ENCODE data around the gene PLPPR2. TPM values are rescaled to one million over a fixed set of nuclear protein-coding genes. Genes with fewer than 3 reads are reported as not detected.
"Not testable (repeated sequence)": the region's sequence is repeated elsewhere in the genome, so short reads cannot be mapped to it uniquely, and the experiment has no call there.

PLPPR2 gene
- total and polyA plus RNA-seq, 8 donors, result 19.5 to 36.3 (median 25.4) TPM

DNA sequence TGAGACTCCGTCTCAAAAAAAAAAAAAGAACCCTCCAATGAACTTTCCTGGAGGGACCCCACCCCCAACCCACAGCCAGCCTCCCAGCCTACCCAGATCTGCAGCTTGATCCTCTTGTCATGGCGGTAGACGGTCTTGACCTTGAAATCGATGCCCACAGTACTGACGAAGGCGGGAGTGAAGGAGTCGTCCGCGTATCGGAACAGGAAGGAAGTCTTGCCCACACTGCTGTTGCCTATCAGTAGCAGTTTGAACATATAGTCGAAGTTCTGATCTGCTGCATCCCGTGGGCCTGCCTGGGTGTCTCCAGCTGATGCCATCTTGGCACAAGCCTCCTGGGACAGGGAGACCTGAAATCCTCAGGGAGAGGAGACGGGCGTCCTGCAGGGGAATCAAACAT, 18.2 kb upstream of the PLPPR2 start:
- Histone ChIP-seq H3K27me3 (no peaks in the 10 kb centered on the region), H3K27ac (peak overlapping the region in 1 of 2 donors; percentile 80), H3K9me3 (no peaks in the 10 kb centered on the region), H3K4me1 (peaks cover 6 to 34% of the 10 kb centered on the region in 2 donors), H3K36me3 (peaks cover 0 to 53% of the 10 kb centered on the region in 2 donors), H3K4me3 (peak overlapping the region in 1 of 2 donors; percentile 80)
- intact Hi-C loops (cut with DNase I), result no loop called here
- ATAC-seq, result no peak
- TF ChIP-seq, protein P1, sequence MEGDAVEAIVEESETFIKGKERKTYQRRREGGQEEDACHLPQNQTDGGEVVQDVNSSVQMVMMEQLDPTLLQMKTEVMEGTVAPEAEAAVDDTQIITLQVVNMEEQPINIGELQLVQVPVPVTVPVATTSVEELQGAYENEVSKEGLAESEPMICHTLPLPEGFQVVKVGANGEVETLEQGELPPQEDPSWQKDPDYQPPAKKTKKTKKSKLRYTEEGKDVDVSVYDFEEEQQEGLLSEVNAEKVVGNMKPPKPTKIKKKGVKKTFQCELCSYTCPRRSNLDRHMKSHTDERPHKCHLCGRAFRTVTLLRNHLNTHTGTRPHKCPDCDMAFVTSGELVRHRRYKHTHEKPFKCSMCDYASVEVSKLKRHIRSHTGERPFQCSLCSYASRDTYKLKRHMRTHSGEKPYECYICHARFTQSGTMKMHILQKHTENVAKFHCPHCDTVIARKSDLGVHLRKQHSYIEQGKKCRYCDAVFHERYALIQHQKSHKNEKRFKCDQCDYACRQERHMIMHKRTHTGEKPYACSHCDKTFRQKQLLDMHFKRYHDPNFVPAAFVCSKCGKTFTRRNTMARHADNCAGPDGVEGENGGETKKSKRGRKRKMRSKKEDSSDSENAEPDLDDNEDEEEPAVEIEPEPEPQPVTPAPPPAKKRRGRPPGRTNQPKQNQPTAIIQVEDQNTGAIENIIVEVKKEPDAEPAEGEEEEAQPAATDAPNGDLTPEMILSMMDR (IDR thresholded peaks at IDR 0.05), result no peak
- DNase-seq, result no peak

DNA sequence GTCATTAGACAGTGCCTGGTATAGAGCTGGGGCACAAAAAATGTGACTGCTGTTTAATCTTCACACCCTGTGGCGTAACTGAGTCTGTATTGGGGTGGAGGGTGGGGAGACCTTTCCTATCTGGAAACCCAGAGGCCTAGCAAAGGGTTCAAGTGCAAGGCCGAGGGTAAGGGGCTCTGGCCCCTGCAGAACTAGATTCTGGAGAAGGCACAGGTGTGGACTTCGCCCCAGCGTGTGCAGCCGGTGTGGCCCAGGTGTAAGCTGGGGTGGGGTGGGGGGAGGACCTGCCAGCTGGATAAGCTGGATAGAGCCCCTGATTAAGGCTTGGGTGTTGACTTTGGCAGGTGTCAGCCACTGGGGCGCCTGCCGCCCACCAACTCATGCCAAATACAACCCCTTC, 17.1 kb upstream of the PLPPR2 start:
- H3K36me3 ChIP-seq, result peaks cover 0 to 48% of the 10 kb centered on the region in 2 donors

DNA sequence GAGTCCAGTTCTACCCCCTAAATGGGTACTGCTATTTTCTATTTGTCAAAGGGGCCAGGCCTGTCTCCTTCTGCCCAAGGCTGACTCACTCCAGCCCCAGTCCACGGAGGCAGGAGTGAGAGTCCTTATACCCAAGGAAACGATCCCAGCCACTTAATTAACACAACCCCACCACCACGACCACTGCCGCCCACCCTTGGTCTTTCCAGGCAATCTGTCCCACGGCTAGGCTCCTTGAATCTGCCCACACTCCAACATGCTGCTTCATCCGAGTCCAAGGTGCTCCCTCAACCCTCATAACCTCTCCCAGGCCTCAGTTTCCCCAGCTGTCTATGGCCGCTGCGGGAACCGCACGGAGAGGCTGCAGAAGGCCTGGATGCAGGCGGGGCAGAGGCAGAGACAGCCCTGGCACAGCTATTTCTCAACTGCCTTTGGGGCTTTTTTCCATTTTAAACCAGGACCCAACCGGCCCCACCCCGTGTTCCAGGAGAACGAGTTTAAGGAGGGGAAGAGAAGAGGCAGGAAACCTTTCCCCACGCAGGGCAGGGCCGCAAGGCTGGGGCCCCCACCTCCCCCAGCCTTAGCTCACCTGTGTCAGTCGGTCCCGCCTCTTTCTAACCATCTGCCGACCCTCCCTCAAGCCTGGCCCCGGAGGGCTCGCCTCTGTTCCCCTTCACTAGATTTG, 16.5 kb upstream of the PLPPR2 start:
- no peaks in the 10 kb centered on the region for H3K27me3 ChIP-seq

More for the DNA sequence above, 17.1 kb upstream of the PLPPR2 start:
- intact Hi-C loops (cut with DNase I), result no loop called here
- TF ChIP-seq, protein P1 (IDR thresholded peaks at IDR 0.05), result no peak
- DNase-seq (no peak), ATAC-seq (no peak)
- Histone ChIP-seq H3K27ac (peak overlapping the region in 1 of 2 donors; percentile 80), H3K4me1 (peaks cover 6 to 34% of the 10 kb centered on the region in 2 donors), H3K4me3 (peak overlapping the region in 1 of 2 donors; percentile 80), H3K9me3 (no peaks in the 10 kb centered on the region), H3K27me3 (no peaks in the 10 kb centered on the region)

DNA sequence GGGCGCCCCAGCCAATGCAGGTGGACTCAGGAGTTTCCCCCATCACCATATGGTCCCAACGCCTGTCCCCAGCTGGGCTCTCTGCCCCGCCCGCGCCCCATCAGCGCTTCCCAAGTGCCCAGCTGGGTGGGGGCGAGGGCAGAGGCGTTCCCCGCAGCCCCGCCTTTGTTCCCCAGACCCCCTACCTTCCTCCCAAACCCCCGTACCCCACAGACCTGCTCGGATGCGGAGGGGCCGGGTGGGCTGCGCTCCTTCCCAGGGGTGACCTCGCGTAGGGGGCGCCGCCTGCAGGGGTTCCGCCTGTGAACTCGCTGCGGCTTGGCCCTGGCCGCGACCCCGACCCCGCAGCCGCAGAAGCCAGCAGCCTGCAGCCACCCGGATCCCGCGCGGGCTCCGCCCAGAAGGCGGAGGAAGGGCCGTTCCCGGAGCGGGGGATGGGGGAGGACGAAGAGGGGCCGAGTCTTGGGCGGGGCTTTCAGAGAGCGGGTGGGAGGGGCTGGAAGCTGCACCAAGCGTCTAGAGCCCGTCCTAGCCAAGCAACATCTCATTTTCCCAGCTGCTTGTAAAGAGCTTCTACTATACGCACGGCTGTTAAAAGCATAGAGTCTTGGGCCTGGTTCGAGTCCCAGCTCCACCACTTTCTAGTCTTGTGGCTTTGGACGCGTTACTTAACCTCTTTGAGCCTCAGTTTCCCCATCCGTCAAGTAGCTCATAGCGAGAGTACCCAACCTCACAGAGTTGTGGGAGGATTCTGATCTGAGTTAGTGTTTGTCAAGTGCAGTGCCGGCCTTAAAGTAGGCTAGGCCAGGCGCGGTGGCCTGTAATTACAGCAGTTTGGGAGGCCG, 15.8 kb upstream of the PLPPR2 start, which contains the start of gene RAB3D:
Gene RAB3D, minus strand, starts transcription at position 404 of the 845 bp plus-strand sequence. CDS start 2,258 bp downstream, outside the sequence.
- peak within 1 kb of the TSS; percentile 65 to 80 for H3K27ac ChIP-seq
- intact Hi-C loops (cut with DNase I), result no loop called here
- H3K9me3 ChIP-seq, result no peaks in the 10 kb centered on the region
- TF ChIP-seq, protein P1 (IDR thresholded peaks at IDR 0.05), result no peak
- ATAC-seq (peak; percentile 98), DNase-seq (peak; percentile 88 to 99 (median 96))
- no peaks in the 10 kb centered on the region for H3K27me3 ChIP-seq
- peaks cover 10 to 48% of the 10 kb centered on the region in 2 donors for H3K4me1 ChIP-seq
- H3K36me3 ChIP-seq, result peaks cover 0 to 34% of the 10 kb centered on the region in 2 donors
- peak within 1 kb of the TSS; percentile 72 to 80 for H3K4me3 ChIP-seq

More for the DNA sequence above, 16.5 kb upstream of the PLPPR2 start:
- H3K9me3 ChIP-seq, result no peaks in the 10 kb centered on the region
- intact Hi-C loops (cut with DNase I), result no loop called here
- DNase-seq (no peak), ATAC-seq (peak; percentile 71)
- TF ChIP-seq, protein P1 (IDR thresholded peaks at IDR 0.05), result no peak
- peaks cover 0 to 42% of the 10 kb centered on the region in 2 donors for H3K36me3 ChIP-seq
- H3K4me1 ChIP-seq, result peaks cover 6 to 40% of the 10 kb centered on the region in 2 donors
- H3K4me3 ChIP-seq, result peak overlapping the region; percentile 72 to 80
- H3K27ac ChIP-seq, result peak overlapping the region; percentile 65 to 80

DNA sequence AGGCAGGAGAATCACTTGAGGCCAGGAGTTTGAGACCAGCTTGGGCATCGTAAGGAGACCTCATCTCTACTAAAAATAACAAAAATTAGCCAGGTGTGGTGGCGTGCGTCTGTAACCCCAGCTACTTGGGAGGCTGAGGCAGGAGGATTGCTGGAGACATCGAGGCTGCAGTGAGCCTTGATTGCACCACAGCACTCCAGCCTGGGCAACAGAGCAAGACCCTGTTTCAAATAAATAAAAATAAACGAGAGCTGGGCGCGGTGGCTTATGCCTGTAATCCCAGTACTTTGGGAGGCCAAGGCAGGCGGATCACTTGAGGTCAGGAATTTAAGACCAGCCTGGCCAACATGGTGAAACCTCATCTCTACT, 15.1 kb upstream of the PLPPR2 start:
- H3K4me1 ChIP-seq, result peaks cover 16 to 54% of the 10 kb centered on the region in 2 donors
- ATAC-seq; H3K27me3 ChIP-seq; DNase-seq; intact Hi-C loops (cut with DNase I); H3K9me3 ChIP-seq: not testable (repeated sequence)
- H3K4me3 ChIP-seq, result peak overlapping the region; percentile 72 to 80
- H3K27ac ChIP-seq, result peak overlapping the region in 1 of 2 donors; percentile 80
- peaks cover 0 to 28% of the 10 kb centered on the region in 2 donors for H3K36me3 ChIP-seq

Data from left lung (tissue), 10 donors.